Sigmoid colon (tissue), 4 donors: Measurements from ENCODE around the gene NOL7.

Experiments
- CTCF ChIP-seq, 4 experiments: fragments of 450-650 bp in 3 of 4; fragments of 200-600 bp in 1 of 4; IDR thresholded peaks; one replicate each; pipeline ENCODE4 v1.5.1; 2016 to 2019; ENCODE audit warnings: antibody characterized with exemption in 4 of 4, mild to moderate bottlenecking in 3 of 4, moderate library complexity in 2 of 4
- EP300 ChIP-seq, 4 donors: sonication (generic); formaldehyde crosslinking; IDR thresholded peaks; one replicate each; pipeline ENCODE4 v1.6.1; 2017; ENCODE audit warnings: antibody characterized with exemption in 4 of 4
- POLR2A ChIP-seq, 2 donors: fragments of 450-650 bp; IDR thresholded peaks; one replicate each; pipeline ENCODE4 v1.6.1; 2016; ENCODE audit warnings: antibody characterized with exemption in 2 of 2, mild to moderate bottlenecking in 2 of 2, moderate library complexity in 2 of 2
- POLR2AphosphoS5 ChIP-seq, 4 donors: sonication (generic); formaldehyde crosslinking; IDR thresholded peaks; one replicate each; pipeline ENCODE4 v1.6.1; 2017; ENCODE audit warnings: antibody characterized with exemption in 4 of 4

GRCh38 chr6:13605634-13606033 lies 9.5 kb upstream of the NOL7 start:
- TF ChIP-seq CTCF (IDR thresholded peaks at IDR 0.05) (no peak), POLR2A (IDR thresholded peaks at IDR 0.05) (no peak), POLR2AphosphoS5 (IDR thresholded peaks at IDR 0.05) (no peak), EP300 (IDR thresholded peaks at IDR 0.05) (no peak)
